ENCODE measurements around the gene DNAJC15.
A peak's percentile ranks its signal among the peaks of the same experiment; 100 is the strongest.
"Not testable (repeated sequence)": the region's sequence is repeated elsewhere in the genome, so short reads cannot be mapped to it uniquely, and the experiment has no call there.

DNAJC15 gene

DNA sequence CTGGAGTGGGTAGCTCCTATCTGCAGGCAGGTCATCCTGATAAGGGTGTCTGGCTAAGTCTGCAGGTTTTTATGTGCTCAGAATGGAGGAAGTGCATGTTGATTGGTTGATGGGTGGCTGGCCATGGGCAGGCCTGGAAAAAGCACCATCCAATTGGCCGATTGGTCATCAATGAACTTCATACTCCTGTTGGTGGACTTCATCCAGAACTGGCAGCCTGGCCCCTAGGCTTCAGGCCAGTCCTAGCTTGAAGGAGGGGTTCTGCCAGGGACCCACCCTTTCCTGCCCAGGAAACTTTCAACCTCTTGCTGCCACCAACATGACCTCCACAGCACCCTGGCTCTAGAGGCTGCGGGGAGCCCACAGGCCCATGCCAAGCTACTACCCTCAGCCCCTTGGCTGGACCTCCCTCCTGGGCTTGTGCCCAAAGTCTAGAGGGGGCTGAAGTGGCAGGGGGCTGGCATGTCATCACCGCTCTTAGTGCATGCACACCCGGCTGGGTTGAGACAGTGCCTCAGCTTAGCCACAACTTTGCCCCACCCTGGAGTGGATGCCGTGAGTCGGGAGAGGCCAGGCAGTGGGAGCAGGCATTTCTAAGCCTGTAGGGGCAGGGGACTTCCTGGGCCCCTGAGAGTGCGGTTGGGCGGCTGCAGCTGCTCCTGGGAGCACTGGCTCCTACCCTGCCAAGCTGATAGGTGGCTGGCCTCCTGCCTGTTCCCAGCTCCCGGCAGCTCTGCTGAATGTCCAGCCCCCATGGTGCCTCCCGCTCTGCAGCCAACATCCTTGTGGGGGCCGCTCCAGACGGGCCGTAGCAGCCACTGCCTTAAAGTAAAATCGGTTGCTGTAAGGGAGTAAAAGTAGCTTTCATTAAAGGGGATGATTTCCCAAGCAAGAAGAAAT lies 13.2 kb downstream of the DNAJC15 start:
- Histone ChIP-seq H3K36me3 (ENCODE audit: control insufficient read depth, insufficient read depth, low read length) (peaks cover 2% of the 10 kb centered on the region), H3K4me1 (ENCODE audit: control insufficient read depth, insufficient read depth, low read length) (no peaks in the 10 kb centered on the region), H3K27me3 (ENCODE audit: control insufficient read depth, insufficient read depth, low read length) (no peaks in the 10 kb centered on the region), H3K4me3 (ENCODE audit: low read length) (no peak overlapping the region), H3K27ac (ENCODE audit: low read depth, low read length) (peak overlapping the region; percentile 16), H3K9ac (ENCODE audit: low read length) (no peak overlapping the region)

DNA sequence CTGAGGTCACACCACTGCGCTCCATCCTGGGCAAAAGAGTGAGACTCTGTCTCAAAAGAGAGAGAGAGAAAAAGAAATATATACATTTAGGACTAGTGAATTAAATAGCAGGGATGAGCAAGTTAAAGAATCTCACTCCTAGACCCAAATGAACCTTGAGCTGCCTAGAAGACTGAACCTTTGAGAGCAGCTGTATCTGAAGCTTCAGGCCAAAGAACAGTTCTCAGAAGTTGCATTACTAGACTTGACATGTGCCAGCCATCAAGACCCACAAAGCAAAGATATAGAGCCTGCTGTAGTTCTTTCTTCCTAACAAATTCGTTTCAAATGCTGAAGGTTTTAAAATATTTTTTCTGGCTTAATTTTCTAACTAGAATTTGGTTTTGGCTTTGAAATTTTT lies 16.6 kb downstream of the DNAJC15 start:
- no peak overlapping the region for H3K4me3 ChIP-seq (ENCODE audit: low read length)
- H3K27me3 ChIP-seq (ENCODE audit: control insufficient read depth, insufficient read depth, low read length), result no peaks in the 10 kb centered on the region
- H3K36me3 ChIP-seq (ENCODE audit: control insufficient read depth, insufficient read depth, low read length), result no peaks in the 10 kb centered on the region
- H3K27ac ChIP-seq (ENCODE audit: low read depth, low read length), result no peak overlapping the region
- H3K9ac ChIP-seq (ENCODE audit: low read length), result no peak overlapping the region
- no peaks in the 10 kb centered on the region for H3K4me1 ChIP-seq (ENCODE audit: control insufficient read depth, insufficient read depth, low read length)

DNA sequence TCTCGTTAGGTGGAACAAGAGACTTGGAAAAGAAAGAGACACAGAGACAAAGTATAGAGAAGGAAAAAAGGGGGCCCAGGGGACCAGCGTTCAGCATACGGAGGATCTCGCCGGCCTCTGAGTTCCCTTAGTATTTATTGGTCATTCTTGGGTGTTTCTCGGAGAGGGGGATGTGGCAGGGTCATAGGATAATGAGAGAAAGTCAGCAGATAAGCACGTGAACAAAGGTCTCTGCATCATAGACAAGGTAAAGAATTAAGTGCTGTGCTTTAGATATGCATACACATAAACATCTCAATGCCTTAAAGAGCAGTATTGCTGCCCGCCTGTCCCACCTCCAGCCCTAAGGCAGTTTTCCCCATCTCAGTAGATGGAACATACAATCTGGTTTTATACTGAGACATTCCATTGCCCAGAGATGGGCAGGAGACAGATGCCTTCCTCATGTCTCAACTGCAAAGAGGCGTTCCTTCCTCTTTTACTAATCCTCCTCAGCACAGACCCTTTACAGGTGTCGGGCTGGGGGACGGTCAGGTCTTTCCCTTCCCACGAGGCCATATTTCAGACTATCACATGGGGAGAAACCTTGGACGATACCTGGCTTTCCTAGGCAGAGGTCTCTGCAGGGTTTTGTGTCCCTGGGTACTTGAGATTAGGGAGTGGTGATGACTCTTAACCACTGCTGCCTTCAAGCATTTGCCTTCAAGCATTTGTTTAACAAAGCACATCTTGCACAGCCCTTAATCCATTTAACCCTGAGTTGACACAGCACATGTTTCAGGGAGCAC lies 17.4 kb downstream of the DNAJC15 start:
- H3K4me3 ChIP-seq (ENCODE audit: low read length), result not testable (repeated sequence)

DNA sequence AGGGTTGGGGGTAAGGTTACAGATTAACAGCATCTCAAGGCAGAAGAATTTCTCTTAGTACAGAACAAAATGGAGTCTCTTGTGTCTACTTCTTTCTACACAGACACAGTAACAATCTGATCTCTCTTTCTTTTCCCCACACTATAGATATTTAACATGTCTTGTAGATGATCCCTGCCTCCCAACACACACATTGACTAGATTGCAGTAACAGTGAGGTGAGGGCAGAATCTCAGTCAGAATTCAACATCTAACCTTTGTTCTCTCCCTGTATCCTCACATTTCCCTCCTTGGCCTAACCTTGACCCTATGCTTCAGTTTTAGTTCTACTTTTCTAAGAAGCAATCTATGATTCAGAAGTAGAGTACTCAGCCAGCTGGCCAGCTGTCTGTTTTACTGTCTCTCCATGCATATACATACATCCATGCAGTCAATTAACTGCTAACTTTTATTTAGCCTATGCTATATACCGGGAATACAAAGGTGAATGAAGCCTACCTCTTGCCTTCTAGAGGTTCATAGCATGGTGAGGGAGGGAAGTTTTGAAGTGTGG lies 18.1 kb downstream of the DNAJC15 start:
- Histone ChIP-seq H3K27ac (ENCODE audit: low read depth, low read length) (no peak overlapping the region), H3K4me1 (ENCODE audit: control insufficient read depth, insufficient read depth, low read length) (no peaks in the 10 kb centered on the region), H3K4me3 (ENCODE audit: low read length) (no peak overlapping the region), H3K36me3 (ENCODE audit: control insufficient read depth, insufficient read depth, low read length) (no peaks in the 10 kb centered on the region), H3K27me3 (ENCODE audit: control insufficient read depth, insufficient read depth, low read length) (no peaks in the 10 kb centered on the region), H3K9ac (ENCODE audit: low read length) (no peak overlapping the region)

More for the DNA sequence above, 17.4 kb downstream of the DNAJC15 start:
- H3K27me3 ChIP-seq (ENCODE audit: control insufficient read depth, insufficient read depth, low read length); H3K27ac ChIP-seq (ENCODE audit: low read depth, low read length); H3K36me3 ChIP-seq (ENCODE audit: control insufficient read depth, insufficient read depth, low read length); H3K9ac ChIP-seq (ENCODE audit: low read length); H3K4me1 ChIP-seq (ENCODE audit: control insufficient read depth, insufficient read depth, low read length): not testable (repeated sequence)

DNA sequence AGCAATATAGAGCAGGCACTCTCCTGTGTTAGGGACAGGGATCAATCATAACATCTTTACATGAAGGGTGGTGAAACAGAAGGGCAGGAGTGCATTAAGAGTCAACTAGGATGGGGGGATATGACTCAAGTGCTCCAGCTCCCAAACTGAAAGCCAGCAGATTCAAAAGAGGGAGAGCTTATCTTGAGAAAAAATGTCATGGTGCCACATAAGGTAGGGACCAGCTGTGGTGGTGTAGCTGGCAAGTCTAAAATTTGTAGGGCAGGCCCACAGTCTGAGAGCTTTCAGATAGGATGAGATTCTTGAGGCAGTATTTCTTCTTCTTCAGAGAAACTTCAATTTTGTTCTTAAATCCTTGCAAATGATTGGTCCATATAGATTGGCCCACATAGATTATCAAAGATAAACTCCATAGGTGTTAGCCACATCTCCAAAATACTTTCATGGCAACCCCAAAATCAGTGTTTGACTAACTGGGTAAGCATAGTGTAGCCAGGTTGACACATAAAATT lies 19.1 kb downstream of the DNAJC15 start:
- H3K4me3 ChIP-seq (ENCODE audit: low read length), result no peak overlapping the region
- H3K36me3 ChIP-seq (ENCODE audit: control insufficient read depth, insufficient read depth, low read length), result no peaks in the 10 kb centered on the region
- no peaks in the 10 kb centered on the region for H3K27me3 ChIP-seq (ENCODE audit: control insufficient read depth, insufficient read depth, low read length)
- H3K27ac ChIP-seq (ENCODE audit: low read depth, low read length), result no peak overlapping the region
- H3K4me1 ChIP-seq (ENCODE audit: control insufficient read depth, insufficient read depth, low read length), result no peaks in the 10 kb centered on the region
- H3K9ac ChIP-seq (ENCODE audit: low read length), result no peak overlapping the region

DNA sequence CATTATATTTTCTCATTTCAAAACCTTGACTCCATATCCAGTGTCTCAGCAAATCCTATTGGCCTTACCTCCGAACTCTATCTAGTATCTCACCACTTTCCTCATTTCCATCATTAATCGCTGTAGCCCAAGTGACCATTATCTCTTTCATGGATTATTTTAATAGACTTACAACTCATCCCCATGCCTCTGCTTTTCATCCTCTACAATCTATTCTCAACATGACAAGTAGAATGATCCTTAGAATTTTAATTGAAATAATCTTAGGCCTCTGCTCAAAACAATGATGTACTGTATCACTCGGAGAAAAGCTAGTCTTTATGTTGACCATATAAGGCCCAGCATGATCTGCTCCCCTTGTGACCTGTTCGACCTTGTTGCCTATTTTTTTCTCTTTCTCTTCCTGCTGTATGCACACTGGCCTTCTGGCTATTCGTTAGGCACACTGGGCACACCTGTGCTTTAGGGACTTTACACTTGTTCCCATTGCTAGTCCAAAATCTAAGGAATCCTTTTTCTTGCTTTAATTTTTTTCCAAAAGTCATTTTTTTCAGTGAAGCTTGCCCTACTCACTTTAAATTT lies 21.4 kb downstream of the DNAJC15 start:
- H3K27ac ChIP-seq (ENCODE audit: low read depth, low read length), result no peak overlapping the region

DNA sequence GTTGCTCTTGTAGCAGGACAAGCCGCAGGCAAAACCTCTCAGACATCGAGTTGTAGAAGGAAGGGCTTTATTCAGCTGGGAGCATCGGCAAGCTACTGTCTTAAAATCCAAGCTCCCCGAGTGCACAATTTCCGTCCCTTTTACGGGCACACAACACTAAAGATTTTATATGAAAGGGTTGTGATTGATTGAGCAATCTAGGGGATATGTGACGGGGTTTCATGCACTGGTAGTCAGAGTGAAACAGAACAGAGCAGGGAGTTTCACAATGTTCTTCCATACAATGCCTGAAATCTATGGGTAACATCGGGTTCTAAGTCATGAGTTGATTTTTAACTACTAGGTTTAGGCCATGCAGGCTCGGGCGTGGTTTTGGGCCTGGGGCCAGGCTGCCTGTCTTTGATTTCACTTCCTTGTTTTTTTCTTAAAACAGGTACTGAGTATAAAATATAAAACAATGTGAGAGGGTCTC lies 22.0 kb downstream of the DNAJC15 start:
- H3K9ac ChIP-seq (ENCODE audit: low read length); H3K27ac ChIP-seq (ENCODE audit: low read depth, low read length); H3K4me1 ChIP-seq (ENCODE audit: control insufficient read depth, insufficient read depth, low read length); H3K36me3 ChIP-seq (ENCODE audit: control insufficient read depth, insufficient read depth, low read length); H3K4me3 ChIP-seq (ENCODE audit: low read length); H3K27me3 ChIP-seq (ENCODE audit: control insufficient read depth, insufficient read depth, low read length): not testable (repeated sequence)

More for the DNA sequence above, 21.4 kb downstream of the DNAJC15 start:
- Histone ChIP-seq H3K27me3 (ENCODE audit: control insufficient read depth, insufficient read depth, low read length) (no peaks in the 10 kb centered on the region), H3K4me3 (ENCODE audit: low read length) (no peak overlapping the region), H3K36me3 (ENCODE audit: control insufficient read depth, insufficient read depth, low read length) (no peaks in the 10 kb centered on the region), H3K9ac (ENCODE audit: low read length) (no peak overlapping the region), H3K4me1 (ENCODE audit: control insufficient read depth, insufficient read depth, low read length) (no peaks in the 10 kb centered on the region)

DNA sequence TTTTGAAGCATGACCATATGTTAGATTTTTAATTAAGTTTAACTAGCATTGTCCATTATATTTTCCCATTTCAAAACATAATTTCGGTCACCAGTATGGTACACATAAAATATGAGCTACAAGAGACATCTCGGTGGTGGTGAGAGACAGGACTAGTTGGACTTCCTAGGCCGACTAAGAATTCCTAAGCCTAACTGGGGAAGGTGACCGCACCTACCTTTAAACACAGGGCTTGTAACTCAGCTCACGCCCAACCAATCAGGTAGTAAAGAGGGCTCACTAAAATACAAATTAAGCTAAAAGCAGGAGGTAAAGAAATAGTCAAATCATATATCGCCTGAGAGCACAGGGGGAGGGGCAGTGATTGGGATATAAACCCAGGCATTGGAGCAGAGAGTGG lies 22.9 kb downstream of the DNAJC15 start:
- no peak overlapping the region for H3K9ac ChIP-seq (ENCODE audit: low read length)
- no peaks in the 10 kb centered on the region for H3K4me1 ChIP-seq (ENCODE audit: control insufficient read depth, insufficient read depth, low read length)
- no peak overlapping the region for H3K27ac ChIP-seq (ENCODE audit: low read depth, low read length)
- no peak overlapping the region for H3K4me3 ChIP-seq (ENCODE audit: low read length)
- no peaks in the 10 kb centered on the region for H3K36me3 ChIP-seq (ENCODE audit: control insufficient read depth, insufficient read depth, low read length)
- no peaks in the 10 kb centered on the region for H3K27me3 ChIP-seq (ENCODE audit: control insufficient read depth, insufficient read depth, low read length)

DNA sequence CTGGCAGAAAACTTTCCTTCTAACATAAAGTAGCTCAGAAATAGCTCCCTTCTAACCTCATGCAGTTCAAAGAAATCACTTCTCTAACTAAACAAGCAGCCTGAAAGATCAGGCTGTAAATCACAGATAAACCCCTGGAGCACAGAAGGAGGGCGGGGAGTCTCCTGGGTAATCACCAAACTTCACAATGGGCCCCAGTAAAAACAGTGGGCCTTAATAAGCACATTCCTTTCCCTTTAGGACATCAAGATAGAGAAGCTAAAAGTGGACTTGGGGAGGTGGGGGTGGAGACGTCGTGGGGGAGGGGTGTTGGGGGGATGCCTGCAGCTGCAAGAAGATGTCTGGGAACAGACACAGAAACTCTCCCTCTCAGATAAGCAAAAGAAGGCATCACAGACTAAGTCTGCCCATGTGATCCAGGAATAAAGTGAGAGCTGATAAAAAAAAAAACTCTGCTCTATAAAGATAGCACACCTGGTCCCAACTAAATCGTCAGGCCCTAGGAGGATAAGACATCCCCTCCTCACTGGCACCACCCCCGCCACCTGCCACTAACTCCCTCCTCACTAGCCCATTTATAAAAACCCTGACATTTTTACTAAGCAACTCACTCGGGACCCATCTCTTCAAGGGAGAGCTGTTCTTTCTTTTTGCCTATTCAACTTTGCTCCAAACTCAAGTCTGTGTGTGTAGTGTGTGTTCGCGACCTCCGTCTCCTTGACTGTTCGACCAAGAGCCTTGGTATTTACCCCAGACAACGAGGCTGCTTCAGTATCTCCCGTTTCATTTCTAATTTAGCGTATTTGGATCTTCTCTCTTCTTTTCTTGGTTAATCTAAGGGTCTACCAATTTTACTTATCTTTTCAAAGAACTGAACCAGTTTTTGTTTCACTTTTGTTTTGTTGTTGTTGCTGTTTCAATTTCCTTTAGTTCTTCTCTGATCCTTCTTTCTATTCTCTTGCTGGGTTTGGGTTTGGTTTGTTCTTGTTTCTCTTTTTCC lies 31.7 kb downstream of the DNAJC15 start:
- H3K27ac ChIP-seq (ENCODE audit: low read depth, low read length), result peak overlapping the region; percentile 87
- peak overlapping the region; percentile 45 for H3K9ac ChIP-seq (ENCODE audit: low read length)
- peak overlapping the region; percentile 75 for H3K4me3 ChIP-seq (ENCODE audit: low read length)
- no peaks in the 10 kb centered on the region for H3K27me3 ChIP-seq (ENCODE audit: control insufficient read depth, insufficient read depth, low read length)
- no peaks in the 10 kb centered on the region for H3K4me1 ChIP-seq (ENCODE audit: control insufficient read depth, insufficient read depth, low read length)
- no peaks in the 10 kb centered on the region for H3K36me3 ChIP-seq (ENCODE audit: control insufficient read depth, insufficient read depth, low read length)

DNA sequence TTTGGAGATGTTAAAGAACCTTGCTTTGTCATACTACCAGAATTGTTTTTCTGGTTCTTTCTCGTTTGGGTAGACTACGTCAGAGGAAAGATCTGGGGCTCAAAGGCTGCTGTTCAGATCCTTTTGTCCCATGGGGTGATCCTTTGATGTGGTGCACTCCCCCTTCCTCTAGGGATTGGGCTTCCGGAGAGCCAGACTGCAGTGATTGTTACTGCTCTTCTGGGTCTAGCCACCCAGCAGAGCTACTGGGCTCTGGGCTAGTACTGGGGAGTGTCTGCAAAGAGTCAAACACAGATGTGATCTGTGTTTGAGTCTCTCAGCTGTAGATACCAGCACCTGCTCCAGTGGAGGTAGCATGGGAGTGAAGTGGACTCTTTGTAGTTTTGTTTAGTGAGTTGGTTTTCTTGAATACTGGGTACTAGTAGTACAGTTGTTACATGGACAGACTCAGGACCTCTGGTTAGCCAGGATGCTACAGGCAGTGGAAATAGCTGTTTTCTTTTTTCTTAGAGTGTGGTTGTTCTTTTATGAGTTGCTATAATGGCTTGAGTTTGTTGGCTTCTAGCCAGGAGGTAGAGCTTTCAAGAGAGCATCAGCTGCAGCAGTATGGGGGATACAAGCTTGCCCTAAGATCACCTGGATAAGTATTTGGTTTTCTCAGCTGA lies 34.4 kb downstream of the DNAJC15 start:
- H3K4me1 ChIP-seq (ENCODE audit: control insufficient read depth, insufficient read depth, low read length), result no peaks in the 10 kb centered on the region
- no peak overlapping the region for H3K9ac ChIP-seq (ENCODE audit: low read length)
- no peak overlapping the region for H3K27ac ChIP-seq (ENCODE audit: low read depth, low read length)
- no peak overlapping the region for H3K4me3 ChIP-seq (ENCODE audit: low read length)
- no peaks in the 10 kb centered on the region for H3K27me3 ChIP-seq (ENCODE audit: control insufficient read depth, insufficient read depth, low read length)
- H3K36me3 ChIP-seq (ENCODE audit: control insufficient read depth, insufficient read depth, low read length), result no peaks in the 10 kb centered on the region

DNA sequence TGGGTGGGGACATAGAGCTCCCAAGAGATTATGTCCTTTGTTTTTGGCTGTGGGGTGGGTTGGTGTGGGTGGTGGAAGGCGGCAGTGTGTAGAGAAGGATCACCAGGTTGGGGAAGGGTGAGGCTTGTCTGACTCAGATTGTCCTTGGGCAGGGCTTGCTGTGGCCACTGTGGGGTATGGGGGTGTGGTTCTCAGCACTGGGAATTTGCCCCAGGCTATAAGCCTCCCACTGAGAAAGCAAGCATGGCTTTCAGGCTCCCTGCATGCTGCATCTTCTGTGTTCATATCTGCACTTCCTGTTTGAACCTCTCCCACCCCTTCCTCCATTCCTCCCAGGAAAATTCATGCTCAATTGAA lies 34.9 kb downstream of the DNAJC15 start:
- Histone ChIP-seq H3K27me3 (ENCODE audit: control insufficient read depth, insufficient read depth, low read length) (no peaks in the 10 kb centered on the region), H3K36me3 (ENCODE audit: control insufficient read depth, insufficient read depth, low read length) (no peaks in the 10 kb centered on the region), H3K27ac (ENCODE audit: low read depth, low read length) (no peak overlapping the region), H3K4me1 (ENCODE audit: control insufficient read depth, insufficient read depth, low read length) (no peaks in the 10 kb centered on the region), H3K4me3 (ENCODE audit: low read length) (no peak overlapping the region), H3K9ac (ENCODE audit: low read length) (no peak overlapping the region)

Measured in rectal smooth muscle tissue (tissue), 1 donor.